IgD-negative memory B cell (primary cell): ENCODE measurements around the gene XYLT1. TPM values are rescaled to one million over a fixed set of nuclear protein-coding genes. Genes with fewer than 3 reads are reported as not detected.

Source experiments
- H3K27ac Mint-ChIP-seq, 3 donors: one replicate each; pipeline ENCODE4 v1.8.0; 2020 to 2022; ENCODE audit warnings: mild to moderate bottlenecking in 3 of 3, mixed read lengths in 3 of 3, moderate library complexity in 1 of 3
- H3K27me3 Mint-ChIP-seq: one replicate; pipeline ENCODE4 v1.8.0; 2021; ENCODE audit warnings: mixed read lengths
- H3K36me3 Mint-ChIP-seq: one replicate; pipeline ENCODE4 v1.8.0; 2020; ENCODE audit warnings: mild to moderate bottlenecking, mixed read lengths
- H3K4me1 Mint-ChIP-seq, 3 donors: one replicate each; pipeline ENCODE4 v1.8.0; 2020 to 2022; ENCODE audit warnings: mixed read lengths in 3 of 3, mild to moderate bottlenecking in 1 of 3
- H3K4me3 Mint-ChIP-seq, 4 donors: one replicate each; pipeline ENCODE4 v1.8.0; 2020 to 2022; ENCODE audit warnings: mild to moderate bottlenecking in 4 of 4, mixed read lengths in 4 of 4, moderate library complexity in 3 of 4
- H3K9me3 Mint-ChIP-seq, 3 donors: one replicate each; pipeline ENCODE4 v1.8.0; 2020 to 2021; ENCODE audit warnings: mixed read lengths in 3 of 3, mild to moderate bottlenecking in 1 of 3
- polyA plus RNA-seq: library from polyadenylated mRNA; unstranded; fragments of 300-500 nt; fragmentation: Illumina TruSeq; gene quantifications from one replicate; pipeline ENCODE4 v1.2.3, GENCODE V29; 2021

XYLT1 gene
- polyA plus RNA-seq, 1 donor from 2014 or later = 0.80 TPM

DNA sequence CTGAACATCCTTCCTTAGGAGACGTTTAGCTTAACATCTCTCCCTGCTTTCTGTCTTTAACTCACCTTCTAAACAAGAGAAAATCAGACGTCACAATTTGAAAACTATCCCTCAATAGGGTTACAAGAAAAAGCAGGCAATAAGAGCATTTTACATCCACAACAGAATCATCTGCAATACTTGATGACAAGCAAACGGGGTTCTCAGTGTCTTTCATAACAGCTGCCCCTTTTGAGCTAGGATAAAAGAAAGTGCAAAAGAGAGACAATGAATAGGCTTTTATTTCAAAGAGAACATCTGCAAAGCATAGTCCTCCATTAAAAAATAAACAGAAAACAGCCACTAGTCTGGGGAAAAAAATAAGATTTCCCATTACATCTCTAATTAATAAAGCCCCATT is 13.2 kb downstream of the XYLT1 start:
- Mint-ChIP-seq H3K27ac (peak overlapping the region in 2 of 3 donors; percentile 1 to 24), H3K9me3 (no peaks in the 10 kb centered on the region), H3K4me3 (no peak overlapping the region), H3K36me3 (peaks cover 5% of the 10 kb centered on the region), H3K4me1 (peaks cover 31 to 40% (median 34%) of the 10 kb centered on the region in 3 donors), H3K27me3 (peaks cover 12% of the 10 kb centered on the region)

DNA sequence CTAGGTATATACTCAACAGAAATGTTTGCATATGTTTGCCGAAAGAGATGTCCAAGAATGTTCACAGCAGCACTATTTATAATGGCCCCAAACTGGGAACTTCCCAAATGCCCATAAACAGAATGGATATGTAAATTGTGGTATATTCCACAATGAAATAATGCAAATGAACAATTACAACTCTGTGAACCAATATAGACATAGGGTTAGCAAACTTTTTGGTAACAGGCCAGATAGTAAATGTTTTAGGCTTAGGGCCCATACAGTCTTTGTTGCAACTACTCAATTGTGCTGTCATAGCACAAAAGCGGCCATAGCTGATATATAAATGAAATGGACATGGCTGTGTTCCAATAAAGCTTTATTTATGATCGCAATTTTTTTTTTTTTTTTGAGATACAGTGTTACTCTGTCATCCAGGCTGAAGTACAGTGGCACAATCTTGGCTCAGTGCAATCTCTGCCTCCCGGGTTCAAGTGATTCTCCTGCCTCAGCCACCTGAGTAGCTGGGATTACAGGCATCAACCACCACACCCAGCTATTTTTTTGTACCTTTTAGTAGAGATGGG is 16.5 kb downstream of the XYLT1 start:
- H3K4me1 Mint-ChIP-seq = peaks cover 15 to 25% (median 24%) of the 10 kb centered on the region in 3 donors
- peaks cover 6% of the 10 kb centered on the region for H3K36me3 Mint-ChIP-seq
- no peak overlapping the region for H3K27ac Mint-ChIP-seq
- no peak overlapping the region for H3K4me3 Mint-ChIP-seq
- H3K9me3 Mint-ChIP-seq = no peaks in the 10 kb centered on the region
- peaks cover 5% of the 10 kb centered on the region for H3K27me3 Mint-ChIP-seq

DNA sequence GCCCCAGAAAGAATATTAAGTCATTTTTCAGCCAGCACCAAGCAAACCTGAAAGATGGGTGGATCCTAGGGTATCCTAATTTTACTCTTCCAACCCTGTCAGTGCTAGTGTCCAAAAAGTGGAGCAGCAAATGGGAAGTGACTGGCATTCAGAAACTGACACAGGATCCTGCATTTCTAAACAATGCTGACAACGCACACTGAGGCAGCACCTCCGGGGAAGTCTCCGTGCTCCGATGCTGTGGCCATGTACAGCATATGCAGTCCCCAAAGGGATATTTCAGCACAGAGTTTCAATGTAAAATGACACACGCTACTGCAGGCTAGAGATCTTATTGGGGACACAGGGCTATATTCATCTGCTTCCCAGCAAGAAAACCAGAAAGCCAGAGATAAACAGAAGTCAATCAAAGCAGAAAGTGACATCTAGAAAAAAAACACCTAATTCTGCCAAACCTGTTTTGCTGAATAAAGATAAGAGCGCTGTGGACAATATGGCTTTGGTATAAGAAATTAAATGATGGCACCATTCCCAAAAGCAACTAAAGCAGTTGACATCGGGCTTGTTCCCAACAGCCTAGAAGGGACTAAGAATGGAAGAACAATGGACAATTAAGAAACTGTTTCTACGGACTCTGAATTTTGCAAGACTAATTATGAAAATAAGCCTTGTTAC is 17.3 kb downstream of the XYLT1 start:
- no peak overlapping the region for H3K27ac Mint-ChIP-seq
- peaks cover 6% of the 10 kb centered on the region for H3K36me3 Mint-ChIP-seq
- H3K4me1 Mint-ChIP-seq = peaks cover 22 to 32% (median 30%) of the 10 kb centered on the region in 3 donors
- no peaks in the 10 kb centered on the region for H3K9me3 Mint-ChIP-seq
- H3K27me3 Mint-ChIP-seq = peaks cover 5% of the 10 kb centered on the region
- no peak overlapping the region for H3K4me3 Mint-ChIP-seq

DNA sequence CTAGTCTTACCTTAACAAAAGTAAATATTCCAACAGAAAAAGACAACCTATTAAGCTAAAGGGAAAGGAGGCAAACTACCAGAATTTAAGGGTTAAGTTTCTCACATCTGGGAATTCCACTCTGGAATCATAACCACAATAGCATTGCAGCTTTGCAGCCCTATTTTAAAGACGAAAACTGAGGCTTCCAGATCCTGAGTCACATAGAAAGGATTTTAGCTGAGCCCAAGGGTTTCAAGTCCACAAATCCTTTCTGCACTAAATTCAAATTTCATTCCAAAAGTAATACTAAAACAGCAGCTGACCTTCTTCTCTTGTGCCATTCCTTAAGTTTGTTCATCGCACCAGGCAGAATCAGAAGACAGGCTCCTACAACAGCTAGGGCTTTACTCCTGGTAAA is 17.8 kb downstream of the XYLT1 start:
- H3K36me3 Mint-ChIP-seq = peaks cover 4% of the 10 kb centered on the region
- no peak overlapping the region for H3K27ac Mint-ChIP-seq
- peaks cover 24 to 32% (median 28%) of the 10 kb centered on the region in 3 donors for H3K4me1 Mint-ChIP-seq
- H3K4me3 Mint-ChIP-seq = no peak overlapping the region
- H3K27me3 Mint-ChIP-seq = no peaks in the 10 kb centered on the region
- H3K9me3 Mint-ChIP-seq = no peaks in the 10 kb centered on the region

DNA sequence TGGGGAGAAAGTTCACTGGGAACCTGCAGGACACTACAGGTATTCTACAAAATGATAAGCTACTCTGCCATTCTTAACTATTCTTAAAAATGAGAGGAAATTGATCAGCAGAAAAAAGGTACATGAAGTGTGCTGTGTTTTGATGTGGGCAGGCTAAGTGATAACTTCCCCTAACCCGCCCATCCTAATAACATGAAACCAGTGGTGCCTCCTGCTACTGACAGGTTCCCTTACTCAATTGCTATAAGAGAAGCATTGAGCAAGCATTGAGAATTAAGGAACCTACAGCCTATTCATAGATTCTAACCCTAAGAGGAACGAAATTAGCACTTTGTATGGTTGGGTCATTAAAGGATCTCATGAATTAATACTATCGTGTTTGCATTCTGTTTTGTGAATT is 18.9 kb downstream of the XYLT1 start:
- Mint-ChIP-seq H3K4me1 (peaks cover 24 to 28% (median 27%) of the 10 kb centered on the region in 3 donors), H3K36me3 (peaks cover 3% of the 10 kb centered on the region), H3K9me3 (no peaks in the 10 kb centered on the region), H3K27ac (peak overlapping the region in 1 of 3 donors; percentile 45), H3K27me3 (no peaks in the 10 kb centered on the region), H3K4me3 (peak overlapping the region in 3 of 4 donors; percentile 14 to 79 (median 18))

DNA sequence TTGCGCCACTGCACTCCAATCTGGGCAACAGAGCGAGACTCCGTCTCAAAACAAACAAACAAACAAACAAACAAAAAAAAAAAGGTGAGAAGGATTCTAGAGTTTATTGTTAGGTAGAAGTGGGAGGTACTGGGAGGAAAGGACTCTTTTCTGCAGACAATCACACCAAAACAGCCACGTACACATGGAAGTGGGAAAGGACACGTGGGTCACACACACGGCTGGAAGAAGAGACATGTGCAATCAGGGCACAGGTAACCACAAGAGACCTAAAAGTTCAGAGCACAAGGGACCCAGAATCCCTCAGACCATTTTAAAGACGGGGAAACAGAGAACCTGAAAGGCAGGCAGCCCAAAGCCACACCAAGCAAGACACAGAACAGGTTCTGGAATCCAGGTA is 20.5 kb downstream of the XYLT1 start:
- H3K4me1 Mint-ChIP-seq = peaks cover 24 to 28% (median 27%) of the 10 kb centered on the region in 3 donors
- H3K27ac Mint-ChIP-seq = no peak overlapping the region
- H3K27me3 Mint-ChIP-seq = no peaks in the 10 kb centered on the region
- H3K9me3 Mint-ChIP-seq = no peaks in the 10 kb centered on the region
- peaks cover 8% of the 10 kb centered on the region for H3K36me3 Mint-ChIP-seq
- no peak overlapping the region for H3K4me3 Mint-ChIP-seq

DNA sequence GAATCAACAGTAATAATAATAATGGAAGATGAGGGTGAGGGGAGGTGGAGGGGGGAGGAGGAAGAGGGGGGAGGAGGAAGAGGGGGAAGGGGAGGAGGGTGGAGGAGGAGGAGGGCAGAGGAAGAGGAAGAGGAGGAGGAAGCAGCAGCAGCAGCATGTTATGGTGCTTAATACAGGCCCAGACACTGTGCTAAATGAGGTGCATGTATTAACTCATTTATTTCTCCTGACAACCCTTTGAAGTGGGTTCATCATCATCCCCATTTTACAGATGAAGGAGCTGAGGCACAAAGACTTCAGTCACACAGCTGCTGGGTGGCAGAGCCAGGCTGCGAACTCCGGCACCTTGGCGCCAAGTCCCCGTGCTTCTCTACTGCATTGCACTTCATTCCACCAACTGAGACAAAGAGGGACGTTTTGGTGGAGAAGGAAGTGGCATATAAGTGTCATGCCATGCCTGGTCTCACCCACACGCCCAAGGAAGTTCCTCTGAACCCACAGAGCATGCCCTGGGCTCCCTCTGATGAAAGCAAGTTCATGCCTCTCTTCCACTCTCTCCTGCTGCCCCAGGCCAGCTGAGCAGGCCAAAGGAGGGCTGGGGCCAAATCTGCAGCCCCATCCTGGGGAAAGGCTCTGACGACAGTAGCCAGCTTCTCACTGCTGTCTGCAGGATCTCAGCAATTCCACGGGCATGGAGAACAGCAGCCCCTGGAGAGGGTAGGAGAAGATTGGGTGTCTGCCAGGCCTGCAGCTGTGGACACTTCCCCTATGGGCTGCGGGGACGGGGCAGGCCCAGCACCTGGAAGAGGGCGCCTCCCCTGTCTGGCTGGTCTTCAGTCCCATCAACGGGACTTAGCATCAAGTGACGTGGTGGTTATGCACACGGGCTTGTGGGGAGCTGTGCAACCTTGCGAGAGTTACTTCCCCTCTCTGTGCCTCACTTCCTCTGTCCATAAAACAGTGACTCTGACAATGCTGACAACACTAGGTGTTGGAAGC is 21.8 kb downstream of the XYLT1 start:
- Mint-ChIP-seq H3K27me3 (no peaks in the 10 kb centered on the region), H3K27ac (peak overlapping the region; percentile 13 to 84 (median 31)), H3K36me3 (peaks cover 8% of the 10 kb centered on the region), H3K4me1 (peaks cover 24 to 28% (median 27%) of the 10 kb centered on the region in 3 donors), H3K4me3 (peak overlapping the region in 2 of 4 donors; percentile 54 to 71), H3K9me3 (no peaks in the 10 kb centered on the region)

DNA sequence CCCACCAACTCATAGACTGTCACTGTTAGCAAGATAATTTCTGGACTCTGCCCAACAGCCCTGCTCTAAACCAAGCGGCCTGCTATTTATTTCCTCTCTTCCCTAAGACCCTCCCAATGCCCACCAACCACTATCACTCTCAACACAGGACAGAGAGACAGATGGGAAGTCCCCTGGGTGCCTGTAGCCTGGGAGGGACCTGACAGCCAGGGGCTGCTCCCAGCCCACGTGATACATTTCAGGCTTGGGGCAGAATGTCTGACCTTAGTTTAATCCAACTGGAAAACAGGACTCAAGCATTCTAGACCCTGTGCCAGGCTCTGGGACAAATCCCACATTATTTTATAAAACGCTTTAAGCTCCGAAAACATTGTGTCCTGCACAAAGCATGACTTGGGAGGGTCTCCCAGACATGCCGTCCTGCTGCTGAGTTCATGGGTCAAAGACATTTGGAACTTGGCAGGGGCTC is 23.6 kb downstream of the XYLT1 start:
- Mint-ChIP-seq H3K36me3 (peaks cover 8% of the 10 kb centered on the region), H3K4me3 (no peak overlapping the region), H3K27ac (no peak overlapping the region), H3K4me1 (peaks cover 23 to 28% (median 24%) of the 10 kb centered on the region in 3 donors), H3K27me3 (no peaks in the 10 kb centered on the region), H3K9me3 (no peaks in the 10 kb centered on the region)

DNA sequence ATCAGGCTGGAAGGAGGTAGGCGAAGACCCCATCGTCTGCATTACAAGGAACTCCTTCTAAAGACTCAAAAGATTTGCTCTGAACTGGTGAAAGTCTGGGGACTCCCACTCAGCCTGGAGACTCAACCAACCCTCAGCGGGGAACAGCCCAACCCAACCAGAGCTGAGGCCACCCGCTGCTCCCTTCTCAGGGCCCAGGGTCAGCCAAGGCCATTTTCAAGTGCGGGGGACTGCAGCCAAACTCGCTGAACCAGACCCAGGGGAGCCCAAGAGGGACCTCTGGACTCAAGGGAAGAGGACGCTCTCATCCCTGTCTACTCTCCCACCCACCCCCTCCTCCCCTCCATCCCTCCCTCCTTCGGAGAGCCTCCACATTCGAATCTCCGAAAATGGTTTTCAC is 24.1 kb downstream of the XYLT1 start:
- no peaks in the 10 kb centered on the region for H3K9me3 Mint-ChIP-seq
- H3K27me3 Mint-ChIP-seq = no peaks in the 10 kb centered on the region
- H3K4me3 Mint-ChIP-seq = no peak overlapping the region
- peaks cover 7% of the 10 kb centered on the region for H3K36me3 Mint-ChIP-seq
- no peak overlapping the region for H3K27ac Mint-ChIP-seq
- H3K4me1 Mint-ChIP-seq = peaks cover 18 to 25% (median 19%) of the 10 kb centered on the region in 3 donors

DNA sequence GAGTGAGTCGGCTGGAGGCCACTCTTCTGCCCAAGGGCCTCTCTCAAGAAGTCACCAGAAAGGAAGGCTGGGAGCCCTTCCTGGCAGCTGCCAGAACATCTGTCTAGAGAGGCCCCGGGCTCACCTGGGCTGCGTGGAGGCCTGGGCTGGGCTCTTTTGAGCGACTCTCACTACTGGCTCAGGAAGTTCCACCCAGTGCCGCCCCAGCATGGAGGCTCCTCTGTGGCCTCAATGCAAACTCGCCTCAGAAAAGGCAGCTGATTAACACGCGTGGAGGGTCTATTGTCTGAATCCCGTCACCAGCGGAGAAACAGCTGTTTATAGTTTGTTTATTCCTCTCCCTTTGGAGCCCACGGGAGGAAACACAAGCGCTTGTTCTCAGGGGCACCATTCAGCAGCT is 25.3 kb downstream of the XYLT1 start:
- no peak overlapping the region for H3K27ac Mint-ChIP-seq
- H3K4me1 Mint-ChIP-seq = peaks cover 12 to 18% (median 13%) of the 10 kb centered on the region in 3 donors
- H3K9me3 Mint-ChIP-seq = no peaks in the 10 kb centered on the region
- peaks cover 7% of the 10 kb centered on the region for H3K36me3 Mint-ChIP-seq
- no peak overlapping the region for H3K4me3 Mint-ChIP-seq
- no peaks in the 10 kb centered on the region for H3K27me3 Mint-ChIP-seq

DNA sequence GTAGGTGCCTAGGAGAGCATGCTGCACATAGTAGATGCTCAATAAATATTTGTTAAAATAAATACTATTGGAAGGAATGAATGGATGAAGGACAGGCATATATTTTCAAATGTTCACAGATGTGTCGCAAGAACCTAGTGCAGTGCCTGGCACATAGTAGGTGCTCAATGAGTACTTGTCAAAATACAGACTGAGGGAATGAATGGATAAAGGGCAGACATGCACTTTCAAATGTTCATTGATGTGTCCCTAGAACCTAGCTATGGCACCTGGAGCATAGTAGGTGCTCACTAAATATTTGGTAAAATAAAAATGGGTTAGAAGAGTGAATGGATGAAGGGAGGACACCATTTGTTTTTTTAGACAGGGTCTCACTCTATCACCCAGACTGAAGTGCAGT is 26.1 kb downstream of the XYLT1 start:
- Mint-ChIP-seq H3K27me3 (no peaks in the 10 kb centered on the region), H3K4me1 (peaks cover 18 to 21% (median 20%) of the 10 kb centered on the region in 3 donors), H3K4me3 (no peak overlapping the region), H3K9me3 (peaks cover 0 to 5% (median 0%) of the 10 kb centered on the region in 3 donors), H3K36me3 (peaks cover 7% of the 10 kb centered on the region), H3K27ac (no peak overlapping the region)

DNA sequence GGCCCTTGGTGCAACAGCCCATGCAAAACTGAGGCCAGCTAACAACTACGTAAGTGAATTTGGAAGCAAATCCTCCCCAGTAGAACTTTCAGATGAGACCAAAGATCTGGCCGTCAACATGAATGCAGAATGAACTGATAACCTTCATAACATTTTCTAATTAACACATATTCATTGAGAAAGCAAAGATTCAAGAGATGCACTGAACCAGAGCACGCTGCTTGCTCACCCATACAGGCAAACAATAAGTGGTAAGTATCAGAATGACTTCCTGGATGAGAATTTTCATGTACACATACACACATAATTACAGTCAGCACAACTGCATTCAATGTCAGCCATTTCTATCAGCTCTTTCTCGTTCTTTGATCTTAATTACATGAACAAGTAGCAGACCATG is 30.6 kb downstream of the XYLT1 start:
- peaks cover 0 to 5% (median 0%) of the 10 kb centered on the region in 3 donors for H3K9me3 Mint-ChIP-seq
- peaks cover 7% of the 10 kb centered on the region for H3K36me3 Mint-ChIP-seq
- peaks cover 21 to 26% (median 23%) of the 10 kb centered on the region in 3 donors for H3K4me1 Mint-ChIP-seq
- H3K4me3 Mint-ChIP-seq = no peak overlapping the region
- H3K27me3 Mint-ChIP-seq = no peaks in the 10 kb centered on the region
- no peak overlapping the region for H3K27ac Mint-ChIP-seq

DNA sequence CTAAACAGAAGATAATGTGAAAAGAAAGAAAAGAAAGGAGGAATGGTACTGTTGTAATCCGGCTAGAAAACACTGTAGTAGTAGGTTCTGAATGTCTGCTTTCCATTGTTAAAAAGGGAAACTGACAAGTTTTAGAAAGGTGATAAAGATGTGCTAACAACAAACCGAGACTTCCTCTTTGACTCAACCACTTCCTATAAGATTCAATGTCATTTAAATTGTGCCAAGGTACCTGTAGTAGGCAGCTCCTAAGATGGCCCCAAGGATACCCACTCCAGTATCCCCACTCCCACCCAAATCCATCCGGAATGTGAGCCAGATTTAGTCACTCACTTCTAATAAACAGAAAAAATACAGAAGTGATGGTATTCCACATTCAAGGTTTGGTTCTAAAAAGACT is 31.2 kb downstream of the XYLT1 start:
- Mint-ChIP-seq H3K9me3 (peaks cover 0 to 5% (median 0%) of the 10 kb centered on the region in 3 donors), H3K4me1 (peaks cover 21 to 26% (median 23%) of the 10 kb centered on the region in 3 donors), H3K4me3 (peak overlapping the region in 2 of 4 donors; percentile 3 to 66), H3K36me3 (peaks cover 7% of the 10 kb centered on the region), H3K27me3 (no peaks in the 10 kb centered on the region), H3K27ac (no peak overlapping the region)

DNA sequence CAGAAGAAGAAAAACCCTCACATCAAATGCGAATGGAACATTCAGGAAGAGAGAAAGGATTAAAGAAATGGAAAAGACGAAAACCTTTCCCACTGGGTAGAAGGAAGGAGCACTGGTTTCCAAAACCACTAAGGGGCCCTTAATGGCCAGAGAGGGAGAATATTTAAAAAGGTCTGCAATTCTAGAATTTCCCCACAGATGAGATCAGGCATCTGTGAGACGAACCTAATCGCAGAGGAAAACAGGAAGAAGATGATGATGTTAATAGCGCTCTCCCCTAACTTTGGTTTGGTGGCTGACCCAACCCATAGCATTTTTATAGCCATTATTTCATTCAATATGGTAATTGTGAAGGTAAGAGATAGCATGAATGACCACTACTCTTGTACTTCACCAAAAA is 32.8 kb downstream of the XYLT1 start:
- Mint-ChIP-seq H3K4me1 (peaks cover 21 to 30% (median 26%) of the 10 kb centered on the region in 3 donors), H3K36me3 (peaks cover 4% of the 10 kb centered on the region), H3K9me3 (peaks cover 0 to 5% (median 0%) of the 10 kb centered on the region in 3 donors), H3K27me3 (no peaks in the 10 kb centered on the region), H3K4me3 (no peak overlapping the region), H3K27ac (peak overlapping the region in 1 of 3 donors; percentile 50)
